HepG2 (cell line): Measurements from ENCODE around the gene HEXD. TPM values are rescaled to one million over a fixed set of nuclear protein-coding genes. Genes with fewer than 3 reads are reported as not detected.

Experiments used
- AFF4 ChIP-seq: sonication (generic); formaldehyde crosslinking; IDR thresholded peaks from 2 replicates; pipeline ENCODE4 v1.4.0; 2020; ENCODE audit warnings: missing genetic modification reagents
- ARID4A ChIP-seq: sonication (generic); formaldehyde crosslinking; IDR thresholded peaks from 2 replicates; pipeline ENCODE4 v1.5.0; 2020; ENCODE audit warnings: mild to moderate bottlenecking, missing genetic modification reagents, borderline replicate concordance
- CCDC6 ChIP-seq: sonication (generic); formaldehyde crosslinking; IDR thresholded peaks from 2 replicates; pipeline ENCODE4 v1.8.1; 2022; ENCODE audit warnings: mild to moderate bottlenecking, missing genetic modification reagents, moderate library complexity
- DBP ChIP-seq: sonication (generic); formaldehyde crosslinking; IDR thresholded peaks from 2 replicates; pipeline ENCODE4 v1.4.0; 2020; ENCODE audit warnings: missing genetic modification reagents; ENCODE audit errors: not compliant biosample characterization
- GPN1 ChIP-seq: sonication (generic); formaldehyde crosslinking; IDR thresholded peaks from 2 replicates; pipeline ENCODE4 v1.5.1; 2020; ENCODE audit warnings: missing genetic modification reagents, borderline replicate concordance
- ISX ChIP-seq: sonication (generic); formaldehyde crosslinking; conservative IDR thresholded peaks from 2 replicates; pipeline ENCODE4 v1.5.0; 2020; ENCODE audit warnings: missing genetic modification reagents
- KAT2B ChIP-seq: fragments of 150-350 bp; IDR thresholded peaks from 2 replicates; pipeline ENCODE4 v1.6.1; 2014; ENCODE audit warnings: low read depth, low read length, borderline replicate concordance
- LBX2 ChIP-seq: sonication (generic); formaldehyde crosslinking; IDR thresholded peaks from 2 replicates; pipeline ENCODE4 v1.5.0; 2020; ENCODE audit warnings: missing genetic modification reagents, mild to moderate bottlenecking, borderline replicate concordance
- MXI1 ChIP-seq: IDR thresholded peaks from 3 replicates; pipeline ENCODE4 v1.6.1; 2012; ENCODE audit warnings: low read depth, low read length, inconsistent platforms, borderline replicate concordance
- PBX3 ChIP-seq: sonication (generic); formaldehyde crosslinking; IDR thresholded peaks from 2 replicates; pipeline ENCODE4 v1.8.1; 2023; ENCODE audit warnings: missing genetic modification reagents, inconsistent platforms, borderline replicate concordance
- PTBP1 ChIP-seq: fragments of 200-400 bp; formaldehyde crosslinking; IDR thresholded peaks from 2 replicates; pipeline ENCODE4 v1.6.1; 2018; ENCODE audit warnings: low read length, low read depth; ENCODE audit not compliant: poor library complexity, severe bottlenecking
- RAD51 ChIP-seq: fragments of 450-650 bp; IDR thresholded peaks from 2 replicates; pipeline ENCODE4 v1.6.1; 2016; ENCODE audit warnings: borderline replicate concordance
- RFX1 ChIP-seq: fragments of 450-650 bp; IDR thresholded peaks from 2 replicates; pipeline ENCODE4 v1.6.1; 2017
- SMAD1 ChIP-seq: sonication (generic); formaldehyde crosslinking; IDR thresholded peaks from 2 replicates; pipeline ENCODE4 v1.4.0; 2020; ENCODE audit warnings: missing genetic modification reagents, low read depth, mild to moderate bottlenecking, borderline replicate concordance
- SMARCC2 ChIP-seq: fragments of 450-650 bp; IDR thresholded peaks from 2 replicates; pipeline ENCODE4 v1.6.1; 2017; ENCODE audit warnings: antibody characterized with exemption, mild to moderate bottlenecking
- THAP11 ChIP-seq: IDR thresholded peaks from 2 replicates; pipeline ENCODE4 v1.6.1; 2016; ENCODE audit warnings: missing biosample characterization, missing genetic modification reagents
- ZNF382 ChIP-seq: sonication (generic); formaldehyde crosslinking; IDR thresholded peaks from 2 replicates; pipeline ENCODE4 v1.5.0; 2020; ENCODE audit warnings: missing genetic modification reagents, mild to moderate bottlenecking, borderline replicate concordance
- ZNF550 ChIP-seq: sonication (generic); formaldehyde crosslinking; IDR thresholded peaks from 2 replicates; pipeline ENCODE4 v1.4.0; 2020; ENCODE audit warnings: mild to moderate bottlenecking, missing genetic modification reagents, borderline replicate concordance
- ZNF629 ChIP-seq: sonication (generic); formaldehyde crosslinking; conservative IDR thresholded peaks from 2 replicates; pipeline ENCODE4 v1.5.0; 2020; ENCODE audit warnings: missing genetic modification reagents
- polyA plus RNA-seq, 8 experiments: library from polyadenylated mRNA; depleted of rRNA in 3 of 8; stranded (reverse) in 7 of 8; unstranded in 1 of 8; fragments of >200 nt; fragmentation: Illumina TruSeq in 4 of 8; extraction: Trizol in 4 of 8; gene quantifications; 2 replicates each; pipeline versions ENCODE4 v1.2.1 to v1.2.3, GENCODE V29; 2011 to 2016; ENCODE audit warnings: low read depth in 4 of 8, missing spikeins in 1 of 8, mixed read lengths in 1 of 8; ENCODE audit not compliant: insufficient read depth in 1 of 8
- total RNA-seq, 5 experiments: library from RNA; depleted of rRNA; stranded (reverse); fragments of >200 nt; fragmentation: Illumina TruSeq; extraction: Trizol; gene quantifications; 2 replicates each; pipeline ENCODE4 v1.2.3, GENCODE V29; 2016; ENCODE audit warnings: low read depth in 1 of 5

Gene HEXD
- total and polyA plus RNA-seq, 2 of the 13 experiments (the other 11 are each of a cell fraction or from before 2014, with no cell fraction given) = 22.3 to 41.8 TPM

- no peak for TF ChIP-seq AFF4 (CRISPR knock-in tag)
- no peak for TF ChIP-seq KAT2B
- no peak for TF ChIP-seq LBX2 (CRISPR knock-in tag)
- no peak for TF ChIP-seq MXI1
- TF ChIP-seq THAP11 (CRISPR knock-in tag) = no peak
- TF ChIP-seq ZNF382 = no peak
- peak; percentile 26; the same call in 1 of the 2 replicates for TF ChIP-seq SMAD1
- no peak for TF ChIP-seq CCDC6
- TF ChIP-seq RAD51 = no peak
- no peak for TF ChIP-seq ISX
- no peak for TF ChIP-seq DBP
- no peak for TF ChIP-seq PTBP1
- TF ChIP-seq ZNF629 = no peak
- TF ChIP-seq PBX3 (CRISPR knock-in tag) = no peak
- no peak for TF ChIP-seq RFX1
- peak; percentile 57; the same call in 1 of the 2 replicates for TF ChIP-seq ARID4A
- no peak for TF ChIP-seq GPN1 (CRISPR knock-in tag)
- TF ChIP-seq ZNF550 (CRISPR knock-in tag) = no peak
- TF ChIP-seq SMARCC2 = no peak
Observed at GRCh38 chr17:82384730-82385481, 33.2 kb upstream of the HEXD start (continued).
